GM19397 (cell line): Measurements from ENCODE around the gene ERFE.

Experiments used
- ATAC-seq: cut with Tn5 transposase; IDR thresholded peaks from one replicate; pipeline ENCODE4 v1.9.1; 2021; ENCODE audit warnings: mild to moderate bottlenecking, moderate library complexity; ENCODE audit not compliant: unreplicated experiment

The ERFE gene

DNA sequence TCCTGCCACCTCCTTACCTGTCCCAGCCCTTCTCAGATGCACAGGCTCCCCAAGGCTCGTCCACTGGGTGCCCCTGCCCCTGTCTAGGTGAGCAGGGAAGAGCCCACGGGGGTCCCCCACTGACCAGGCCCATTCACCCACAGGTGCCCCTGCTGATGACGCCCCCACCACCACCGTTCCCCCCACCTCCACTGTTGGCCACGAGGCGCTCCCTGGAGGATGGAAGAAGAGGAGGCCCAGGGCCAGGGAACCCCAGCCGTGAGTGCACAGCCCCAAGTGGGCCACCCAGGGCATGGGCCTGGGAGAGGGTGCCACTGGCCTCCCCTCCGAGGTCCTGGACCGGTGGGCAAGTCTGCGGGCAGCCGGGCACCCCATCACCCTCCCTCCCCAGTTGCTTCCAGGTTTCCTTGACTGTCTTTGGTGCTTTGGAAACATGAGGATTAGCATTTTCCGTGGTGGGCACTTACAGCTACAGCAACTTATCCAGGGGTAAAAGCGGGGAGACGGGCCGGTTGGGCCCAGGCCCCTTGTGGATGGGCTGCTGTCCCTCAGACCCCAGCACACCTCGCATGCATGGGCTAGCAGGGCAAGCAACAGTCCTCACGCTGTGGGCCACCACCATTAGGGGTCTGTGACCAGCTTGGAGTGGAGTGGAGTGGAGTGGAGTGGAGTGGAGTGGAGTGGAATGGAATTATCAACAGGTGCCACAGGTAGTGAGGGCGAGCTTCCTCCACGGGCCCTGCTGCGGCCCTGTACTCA, 33.5 kb upstream of the ERFE start:
- ATAC-seq: no peak

DNA sequence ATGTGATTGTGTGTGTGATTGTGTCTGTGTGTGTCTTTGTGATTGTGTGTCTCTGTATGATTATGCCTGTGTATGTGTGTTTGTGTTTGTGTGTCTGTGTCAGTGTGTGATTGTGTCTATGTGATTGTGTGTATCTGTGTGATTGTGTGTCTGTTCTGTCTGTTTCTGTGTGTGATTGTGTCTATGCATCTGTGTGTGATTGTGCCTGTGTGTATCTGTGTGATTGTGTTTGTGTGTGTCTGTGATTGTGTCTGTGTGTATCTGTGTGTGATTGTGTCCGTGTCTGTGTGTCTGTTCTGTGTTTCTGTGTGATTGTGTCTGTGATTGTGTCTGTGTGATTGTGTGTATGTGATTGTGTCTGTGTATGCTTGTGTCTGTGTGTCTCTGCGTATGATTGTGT, 32.4 kb upstream of the ERFE start:
- ATAC-seq: no peak

DNA sequence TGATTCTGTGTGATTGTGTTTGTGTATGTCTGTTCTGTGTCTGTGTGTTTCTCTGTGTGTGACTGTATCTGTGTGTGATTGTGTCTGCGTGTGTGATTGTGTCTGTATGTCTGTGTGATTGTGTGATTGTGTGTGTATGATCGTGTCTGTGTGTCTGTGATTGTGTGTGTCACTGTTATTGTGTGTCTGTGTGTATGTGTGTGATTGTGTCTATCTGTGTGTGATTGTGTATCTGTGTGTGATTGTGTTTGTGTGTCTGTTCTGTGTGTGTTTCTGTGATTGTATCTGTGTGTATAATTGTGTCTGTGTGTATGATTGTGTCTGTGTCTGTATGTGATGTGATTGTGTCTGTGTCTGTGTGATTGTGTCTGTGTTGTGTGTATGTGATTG, 32.0 kb upstream of the ERFE start:
- no peak for ATAC-seq

DNA sequence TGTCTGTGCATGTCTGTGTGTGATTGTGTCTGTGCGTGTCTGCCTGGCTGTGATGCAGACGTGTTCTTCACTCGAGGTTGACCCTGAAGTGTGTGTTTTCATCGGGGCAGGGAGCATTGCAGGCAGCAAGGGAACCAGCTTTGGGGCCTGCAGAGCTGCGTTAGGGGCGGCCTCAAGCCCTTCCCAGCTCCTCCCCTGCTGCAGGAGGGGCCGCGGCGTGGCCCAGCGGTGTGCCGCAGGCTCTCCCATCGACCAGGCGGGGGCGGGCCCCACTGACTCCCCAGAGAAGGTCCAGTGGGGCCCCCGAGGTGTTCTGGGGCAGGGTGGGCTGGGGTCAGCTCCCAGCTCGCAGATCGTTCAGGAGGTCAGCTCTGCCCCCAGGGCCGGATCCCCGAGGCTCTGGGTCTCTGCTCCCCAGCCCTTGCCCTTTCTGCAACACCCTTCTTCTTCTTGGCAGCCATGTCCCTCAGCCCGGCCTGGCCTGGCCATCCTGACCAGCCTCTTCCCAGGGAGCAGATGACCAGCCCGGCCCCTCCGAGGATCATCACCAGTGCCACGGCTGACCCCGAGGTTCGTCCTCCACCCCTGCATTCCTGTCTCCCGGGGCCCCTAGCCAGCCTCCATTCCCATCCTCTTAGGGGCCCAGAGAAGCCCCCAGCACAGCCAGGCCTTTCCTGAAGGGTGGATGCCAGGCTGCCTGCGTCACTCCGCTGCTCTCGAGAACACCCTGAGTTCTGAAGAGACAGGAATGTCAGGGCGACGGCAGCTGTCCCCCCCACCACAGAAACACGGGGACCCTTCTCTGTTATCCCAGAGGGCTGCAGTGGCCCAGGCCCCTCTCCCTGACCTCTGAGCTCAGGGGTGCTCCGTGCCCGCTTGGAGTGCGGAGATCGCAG, 31.4 kb upstream of the ERFE start:
- no peak for ATAC-seq

DNA sequence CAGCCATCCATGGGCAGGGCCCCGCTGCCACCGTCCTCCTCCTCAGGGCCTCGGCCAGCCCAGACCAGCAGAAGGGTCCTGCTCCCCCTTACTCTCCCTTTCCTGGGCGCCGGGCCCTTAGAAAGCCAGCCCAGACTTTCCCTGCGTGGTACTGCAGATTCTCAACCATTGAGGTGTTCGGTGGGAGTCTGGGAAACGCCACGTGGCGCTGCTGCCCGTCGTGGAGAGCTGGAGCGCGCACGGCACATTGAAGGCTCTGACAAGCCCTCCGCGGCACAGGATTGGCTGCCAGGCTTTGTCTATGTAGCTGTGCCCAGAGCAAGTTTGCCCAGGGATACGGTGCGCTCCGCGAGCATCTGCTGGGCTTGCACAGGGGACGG, 30.7 kb upstream of the ERFE start:
- ATAC-seq: no peak

DNA sequence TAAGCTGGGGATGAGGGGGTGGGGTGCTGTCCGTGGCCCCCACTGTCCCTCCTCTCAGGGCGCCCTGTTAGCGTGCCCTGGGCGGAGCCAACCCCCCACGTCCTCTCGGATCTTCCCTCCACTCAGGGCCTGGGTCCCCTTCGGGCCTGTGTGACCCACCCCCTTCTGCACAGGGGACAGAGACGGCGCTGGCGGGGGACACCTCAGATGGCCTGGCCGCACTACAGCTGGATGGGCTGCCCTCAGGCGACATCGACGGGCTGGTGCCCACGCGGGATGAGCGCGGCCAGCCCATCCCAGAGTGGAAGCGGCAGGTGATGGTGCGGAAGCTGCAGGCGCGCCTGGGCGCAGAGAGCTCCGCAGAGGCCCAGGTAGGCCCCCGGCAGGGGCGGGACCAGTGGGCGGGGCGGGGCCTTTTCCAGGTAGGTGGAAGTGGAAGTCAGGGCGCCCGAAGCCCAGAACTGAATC, 30.2 kb upstream of the ERFE start:
- no peak for ATAC-seq

DNA sequence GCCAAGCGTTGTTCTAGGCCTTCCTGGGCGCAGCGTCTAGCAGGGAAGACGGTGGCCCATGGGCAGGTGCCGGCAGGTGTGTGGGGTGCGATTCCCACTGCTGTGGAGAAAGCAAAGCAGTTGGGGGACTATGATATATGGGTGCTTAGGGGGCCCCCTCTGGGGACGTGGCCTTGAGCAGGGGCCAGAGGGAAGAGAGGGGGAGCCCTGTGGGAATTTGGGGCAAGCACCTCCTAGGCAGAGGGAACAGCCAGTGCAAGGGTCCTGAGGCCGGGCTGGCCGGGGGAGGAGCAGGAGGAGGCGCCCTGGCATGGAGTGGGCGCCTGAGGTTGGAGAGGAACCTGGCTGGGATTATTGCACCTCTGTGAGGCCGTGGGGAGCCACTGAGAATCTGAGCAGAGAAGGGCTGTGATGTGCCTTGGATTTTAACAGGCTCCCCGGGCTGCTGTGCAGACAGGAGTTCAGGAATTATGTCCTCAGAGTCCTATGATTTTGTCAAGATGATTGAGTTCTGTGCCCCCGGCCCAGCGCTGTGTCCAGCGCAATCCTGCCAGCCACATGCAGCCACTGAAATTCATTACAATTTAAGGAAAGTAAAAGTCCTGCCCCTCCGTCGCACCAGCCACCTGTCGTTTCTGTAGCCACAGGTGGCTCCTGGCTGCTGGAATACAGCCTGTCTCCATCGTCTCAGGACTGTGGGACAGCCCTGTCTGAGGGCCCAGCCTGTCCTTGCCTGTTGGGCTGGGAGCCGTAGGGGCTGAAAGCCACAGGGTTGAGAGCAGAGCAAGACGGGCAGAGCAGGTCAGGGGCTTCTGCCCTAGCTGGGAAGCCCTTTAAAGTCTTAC, 29.4 kb upstream of the ERFE start:
- no peak for ATAC-seq

DNA sequence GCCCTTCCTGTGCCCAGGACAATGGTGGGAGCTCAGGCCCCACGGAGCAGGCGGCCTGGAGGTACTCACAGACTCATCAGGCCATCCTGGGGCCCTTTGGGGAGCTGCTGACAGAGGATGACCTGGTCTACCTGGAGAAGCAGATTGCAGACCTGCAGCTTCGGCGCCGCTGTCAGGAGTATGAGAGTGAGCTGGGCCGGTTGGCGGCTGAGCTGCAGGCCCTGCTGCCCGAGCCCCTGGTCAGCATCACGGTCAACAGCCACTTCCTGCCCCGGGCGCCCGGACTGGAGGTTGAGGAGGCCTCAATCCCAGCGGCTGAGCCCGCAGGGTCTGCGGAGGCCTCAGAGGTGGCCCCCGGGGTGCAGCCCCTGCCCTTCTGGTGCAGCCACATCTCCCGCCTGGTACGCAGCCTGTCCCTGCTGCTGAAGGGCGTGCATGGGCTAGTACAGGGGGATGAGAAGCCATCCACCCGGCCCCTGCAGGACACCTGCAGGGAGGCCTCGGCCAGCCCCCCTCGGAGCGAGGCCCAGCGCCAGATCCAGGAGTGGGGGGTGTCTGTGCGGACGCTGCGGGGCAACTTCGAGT, 28.6 kb upstream of the ERFE start:
- no peak for ATAC-seq

DNA sequence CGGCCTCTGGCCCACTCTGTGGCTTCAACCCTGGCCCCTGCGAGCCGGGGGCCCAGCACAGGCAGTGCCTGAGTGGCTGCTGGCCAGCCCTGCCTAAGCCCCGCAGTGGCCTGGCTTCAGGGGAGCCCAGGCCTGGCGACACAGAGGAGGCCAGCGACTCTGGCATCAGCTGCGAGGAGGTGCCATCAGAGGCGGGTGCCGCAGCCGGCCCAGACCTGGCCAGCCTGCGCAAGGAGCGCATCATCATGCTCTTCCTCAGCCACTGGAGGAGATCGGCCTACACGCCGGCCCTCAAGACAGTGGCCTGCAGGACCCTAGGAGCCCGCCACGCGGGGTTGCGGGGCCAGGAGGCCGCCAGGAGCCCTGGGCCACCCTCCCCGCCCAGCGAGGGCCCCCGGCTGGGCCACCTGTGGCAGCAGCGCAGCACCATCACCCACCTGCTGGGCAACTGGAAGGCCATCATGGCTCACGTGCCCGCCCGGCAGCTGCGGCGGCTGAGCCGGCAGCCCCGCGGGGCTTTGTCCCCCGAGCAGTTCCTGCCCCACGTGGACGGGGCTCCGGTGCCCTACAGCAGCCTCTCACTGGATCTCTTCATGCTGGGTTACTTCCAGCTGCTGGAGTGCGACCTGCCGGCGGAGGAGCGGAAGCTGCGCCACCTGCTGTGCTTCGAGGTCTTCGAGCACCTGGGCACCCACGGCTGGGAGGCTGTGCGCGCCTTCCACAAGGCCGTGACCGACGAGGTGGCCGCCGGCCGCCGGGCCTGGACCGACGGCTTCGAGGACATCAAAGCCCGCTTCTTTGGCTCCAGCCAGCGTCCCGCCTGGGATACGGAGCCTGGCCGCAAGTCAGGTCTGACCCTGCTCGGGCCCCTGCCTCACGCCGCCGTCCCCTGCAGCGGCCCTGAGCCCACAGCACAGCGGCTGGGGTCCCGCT, 27.8 kb upstream of the ERFE start:
- no peak for ATAC-seq

DNA sequence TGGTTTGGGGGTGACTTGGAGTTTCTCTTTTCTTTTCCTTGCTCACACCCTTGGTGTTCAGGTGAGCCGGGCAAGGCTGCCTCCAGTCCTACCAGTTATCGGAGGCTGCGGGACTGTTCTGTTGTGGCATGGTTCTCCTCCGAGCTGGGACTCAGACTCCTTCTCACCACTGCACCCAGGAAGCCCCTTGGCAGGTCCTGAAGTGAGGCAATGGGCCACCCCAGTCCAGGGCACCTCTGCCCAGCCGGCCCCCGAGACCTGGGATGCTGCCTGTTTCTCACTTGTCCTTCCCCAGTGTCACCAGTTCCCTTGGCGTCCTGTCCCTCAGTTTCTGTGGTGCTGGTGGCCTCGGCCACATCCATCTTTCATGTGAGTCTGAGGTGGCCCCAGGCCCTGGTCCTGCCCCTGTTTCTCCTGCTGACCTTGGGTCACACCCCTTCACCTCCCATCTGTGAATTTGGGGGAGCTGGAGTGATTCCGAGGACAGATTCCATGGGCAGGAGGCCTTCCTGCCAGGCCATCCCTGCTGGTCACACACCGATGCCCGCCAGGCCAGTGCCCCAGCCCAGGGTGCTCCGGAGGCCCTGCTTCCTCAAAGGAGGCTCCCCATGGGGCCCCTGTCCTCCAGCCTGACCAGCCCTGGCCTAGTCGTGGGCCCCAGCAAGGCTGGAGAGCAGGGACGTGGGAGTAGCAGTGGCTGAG, 26.9 kb upstream of the ERFE start:
- no peak for ATAC-seq

DNA sequence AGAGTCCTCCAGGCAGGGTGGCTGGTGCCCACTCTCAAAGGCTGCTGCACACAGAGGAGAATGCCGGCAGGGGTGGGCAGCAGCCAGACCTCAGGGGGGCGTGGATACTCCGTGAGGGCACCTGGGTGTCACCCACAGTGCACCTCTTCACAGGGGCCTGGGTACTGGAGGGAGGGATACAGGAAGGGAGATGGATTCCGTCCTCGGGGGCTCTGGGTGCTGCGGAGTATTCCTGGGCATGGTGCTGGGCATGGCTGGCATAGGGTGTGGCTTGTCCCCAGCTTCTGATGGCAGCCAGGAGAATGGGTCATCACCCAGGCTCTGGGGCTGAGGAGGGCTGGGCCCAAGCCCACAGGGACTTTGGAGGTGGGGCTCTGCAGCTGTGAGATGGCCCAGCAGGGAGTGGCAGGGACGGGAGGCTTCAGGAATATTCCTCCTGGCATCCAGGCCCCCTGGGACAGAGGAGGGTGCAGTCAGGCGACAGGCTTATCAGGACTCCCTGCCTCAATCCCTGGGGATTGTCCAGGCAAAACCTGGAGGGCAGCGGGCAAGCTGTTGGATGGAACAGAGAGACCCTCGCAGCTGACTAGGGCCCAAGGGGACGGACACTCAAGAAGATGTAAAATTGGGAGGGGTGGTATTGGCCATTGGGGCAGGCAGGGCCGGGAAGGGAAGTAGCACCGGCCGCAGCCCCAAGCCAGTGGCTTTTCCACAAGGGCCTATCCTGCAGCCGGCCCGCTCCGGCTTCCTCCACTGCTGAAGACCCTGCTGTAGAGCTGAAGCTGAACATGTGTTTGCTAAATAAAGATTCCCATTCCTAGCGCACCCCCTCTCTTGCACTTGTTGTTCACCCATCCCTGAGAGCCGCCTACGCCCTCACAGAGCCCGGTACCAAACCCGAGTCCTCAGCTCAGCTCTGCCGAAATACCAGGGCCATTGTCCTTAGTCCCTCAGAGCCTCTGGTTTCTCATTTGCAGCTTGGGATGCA, 26.0 kb upstream of the ERFE start:
- ATAC-seq: no peak

DNA sequence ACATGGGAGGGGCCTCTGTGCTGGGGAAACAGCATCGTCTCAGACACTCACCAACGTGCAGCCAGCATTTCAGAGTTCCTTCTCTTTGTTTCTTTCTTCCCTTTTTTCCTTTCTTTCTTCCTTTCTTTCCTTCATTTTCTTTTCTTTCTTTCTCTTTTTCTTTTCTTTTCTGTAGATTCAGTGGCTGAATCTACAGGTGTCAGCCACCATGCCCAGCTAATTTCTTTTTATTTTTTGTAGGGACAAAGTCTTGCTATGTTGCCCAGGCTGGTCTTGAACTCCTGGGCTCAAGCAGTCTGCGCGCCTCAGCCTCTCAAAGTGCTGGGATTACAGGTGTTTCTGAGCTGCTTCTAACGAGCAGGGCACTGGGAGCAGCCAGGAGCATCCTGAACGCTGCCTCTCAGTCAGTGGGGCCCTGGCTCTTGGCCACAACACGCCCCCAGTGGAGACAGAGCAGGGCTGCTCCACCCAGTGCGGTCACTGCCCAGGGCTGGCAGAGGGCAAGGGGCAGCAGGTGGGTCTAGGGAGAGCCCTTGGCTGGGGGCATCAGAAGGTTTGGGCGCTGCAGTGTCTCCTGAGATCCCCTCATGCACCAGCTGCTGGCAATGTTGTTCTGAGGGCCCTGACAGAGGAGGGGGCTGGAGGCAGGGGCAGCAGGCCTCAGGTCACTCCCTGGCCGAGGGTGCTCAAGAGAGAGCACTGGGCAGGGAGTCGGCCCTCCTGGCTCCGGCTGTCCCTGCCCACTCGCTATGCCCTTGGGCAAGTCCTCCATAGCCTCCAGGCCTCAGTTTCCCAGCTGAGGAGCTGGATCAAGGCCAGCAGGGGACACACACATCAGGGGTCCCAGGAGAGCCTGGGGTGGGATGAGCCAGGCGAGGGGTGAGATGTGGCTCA, 25.0 kb upstream of the ERFE start:
- ATAC-seq: no peak

DNA sequence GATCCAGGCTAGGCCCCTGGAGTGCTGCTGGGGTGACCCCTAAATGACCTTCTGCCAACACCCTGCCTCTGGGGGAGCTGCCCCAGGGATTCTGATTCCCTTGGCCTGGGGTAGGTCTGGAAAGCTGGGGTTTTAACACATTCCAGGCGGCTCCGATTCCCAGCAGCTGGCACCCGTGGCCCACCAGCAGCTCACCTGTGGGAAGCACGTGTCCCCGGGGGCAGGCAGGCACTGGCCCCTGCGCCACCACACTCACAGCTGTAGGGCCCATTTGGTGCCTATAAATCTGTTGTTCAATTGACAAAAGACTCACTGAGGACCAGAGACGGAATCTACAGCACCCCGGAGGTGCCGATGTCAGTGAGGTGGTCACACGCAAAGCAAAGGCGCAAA, 24.4 kb upstream of the ERFE start:
- no peak for ATAC-seq

DNA sequence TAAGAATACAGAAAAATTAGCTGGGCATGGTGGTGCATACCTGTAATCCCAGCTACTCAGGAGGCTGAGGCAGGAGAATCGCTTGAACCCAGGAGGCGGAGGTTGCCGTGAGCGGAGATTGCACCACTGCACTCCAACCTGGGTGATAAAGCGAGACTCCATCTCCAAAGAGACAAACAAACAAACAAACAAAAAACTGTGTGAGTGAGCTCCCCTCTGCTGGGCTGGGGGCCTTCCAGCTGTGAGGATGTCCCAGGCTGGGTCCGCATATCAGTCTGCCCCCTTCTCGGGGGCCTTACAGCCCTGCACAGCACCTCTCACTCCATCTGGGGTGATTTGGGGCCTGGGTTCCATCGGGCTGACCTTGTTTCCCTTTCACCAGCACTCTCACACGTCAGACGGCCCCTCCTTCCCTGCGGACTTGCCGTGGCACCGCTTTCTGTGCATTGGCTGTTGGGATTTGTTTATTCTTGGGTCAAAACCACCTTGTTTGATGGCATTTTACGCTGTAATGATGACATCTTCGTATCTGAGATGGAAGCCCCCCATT, 23.1 kb upstream of the ERFE start:
- no peak for ATAC-seq

DNA sequence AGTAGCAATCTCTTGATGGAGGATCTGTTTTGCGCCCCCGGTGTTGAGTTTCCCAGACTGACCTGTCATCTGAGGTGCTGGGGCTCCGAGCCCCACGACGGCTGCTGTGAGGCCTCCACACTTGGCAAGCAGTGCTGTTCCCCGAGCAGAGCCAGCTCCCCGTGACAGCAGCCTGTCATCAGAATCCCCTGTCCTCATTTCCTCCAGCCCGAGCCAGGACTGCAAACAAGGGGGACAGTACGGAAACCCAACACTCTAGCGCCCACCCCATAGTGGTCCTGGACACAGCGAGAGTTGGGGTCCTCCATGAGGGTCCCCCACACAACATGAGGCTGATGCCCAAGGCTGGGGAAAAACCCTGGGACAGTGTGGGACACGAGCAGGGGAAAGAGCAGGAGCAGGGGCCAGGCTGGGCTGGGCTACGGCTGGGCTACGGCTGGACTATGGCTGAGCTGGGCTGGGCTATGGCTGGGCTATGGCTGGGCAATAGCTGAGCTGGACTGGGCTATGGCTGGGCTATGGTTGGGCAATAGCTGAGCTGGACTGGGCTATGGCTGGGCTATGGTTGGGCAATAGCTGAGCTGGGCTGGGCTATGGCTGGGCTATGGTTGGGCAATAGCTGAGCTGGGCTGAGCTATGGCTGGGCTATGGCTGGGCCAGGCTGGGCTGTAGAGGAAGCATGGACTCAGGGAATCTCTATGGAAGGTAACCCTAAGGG, 21.8 kb upstream of the ERFE start:
- ATAC-seq: no peak

DNA sequence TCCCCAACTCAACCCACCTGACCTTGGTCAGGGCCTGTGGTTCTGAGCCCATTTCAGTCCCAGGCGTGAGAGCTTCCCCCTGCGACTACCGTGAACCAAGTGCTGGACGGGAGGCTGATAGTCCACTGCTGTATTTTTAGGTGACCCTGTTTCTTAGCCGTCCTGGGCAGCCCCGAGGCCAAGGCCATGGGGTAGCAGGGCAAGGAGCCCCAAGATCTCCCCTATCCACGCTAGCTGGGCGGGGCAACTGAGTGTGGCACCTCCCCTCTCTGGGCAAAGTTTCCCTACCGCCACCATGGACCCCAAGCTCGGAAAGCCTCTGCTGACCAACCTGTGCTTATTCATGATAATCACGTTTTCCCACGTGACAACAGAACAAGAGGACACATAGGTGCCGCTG, 20.9 kb upstream of the ERFE start:
- ATAC-seq: no peak
